K562 treated with DMSO at 1 percent for 12 hours (cell line): ENCODE data around the gene TSPY8. TPM values are rescaled to one million over a fixed set of nuclear protein-coding genes. Genes with fewer than 3 reads are reported as not detected.

ENCODE experiments used
- total RNA-seq: library from RNA; unstranded; fragments of 300-600 nt; gene quantifications from 2 replicates; pipeline ENCODE4 v1.2.3, GENCODE V29; 2022; ENCODE audit not compliant: insufficient read depth

Gene TSPY8, protein sequence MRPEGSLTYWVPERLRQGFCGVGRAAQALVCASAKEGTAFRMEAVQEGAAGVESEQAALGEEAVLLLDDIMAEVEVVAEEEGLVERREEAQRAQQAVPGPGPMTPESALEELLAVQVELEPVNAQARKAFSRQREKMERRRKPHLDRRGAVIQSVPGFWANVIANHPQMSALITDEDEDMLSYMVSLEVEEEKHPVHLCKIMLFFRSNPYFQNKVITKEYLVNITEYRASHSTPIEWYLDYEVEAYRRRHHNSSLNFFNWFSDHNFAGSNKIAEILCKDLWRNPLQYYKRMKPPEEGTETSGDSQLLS
- total RNA-seq = not detected in 2 replicates

DNA sequence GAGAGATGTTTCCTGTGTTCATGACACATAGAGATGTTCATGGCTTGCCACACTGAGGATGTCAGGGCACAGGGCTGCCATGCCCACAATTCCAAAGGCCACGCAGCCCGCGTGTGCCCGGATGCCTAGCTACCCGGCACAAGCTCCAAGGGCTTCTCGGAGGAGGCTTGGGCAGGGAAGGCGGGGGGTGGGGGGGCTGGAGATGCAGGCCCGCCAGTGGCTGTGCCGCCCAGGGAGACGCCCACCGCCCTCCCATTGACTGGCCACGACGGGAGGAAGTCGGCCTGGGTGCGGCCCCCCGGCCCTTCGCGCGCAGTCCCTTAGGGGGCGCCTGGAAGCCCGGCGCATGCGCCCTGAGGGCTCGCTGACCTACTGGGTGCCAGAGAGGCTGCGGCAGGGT is at the start of gene TSPY8:
Gene TSPY8 (plus strand): TSS at position 301 of the 400 bp plus-strand sequence. CDS start 46 bp downstream, at position 347.

DNA sequence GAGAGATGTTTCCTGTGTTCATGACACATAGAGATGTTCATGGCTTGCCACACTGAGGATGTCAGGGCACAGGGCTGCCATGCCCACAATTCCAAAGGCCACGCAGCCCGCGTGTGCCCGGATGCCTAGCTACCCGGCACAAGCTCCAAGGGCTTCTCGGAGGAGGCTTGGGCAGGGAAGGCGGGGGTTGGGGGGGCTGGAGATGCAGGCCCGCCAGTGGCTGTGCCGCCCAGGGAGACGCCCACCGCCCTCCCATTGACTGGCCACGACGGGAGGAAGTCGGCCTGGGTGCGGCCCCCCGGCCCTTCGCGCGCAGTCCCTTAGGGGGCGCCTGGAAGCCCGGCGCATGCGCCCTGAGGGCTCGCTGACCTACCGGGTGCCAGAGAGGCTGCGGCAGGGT is 20.4 kb upstream of the TSPY8 start, which contains the start of gene TSPY4:
Gene TSPY4 (plus strand): TSS at position 301 of the 400 bp plus-strand sequence. CDS start 46 bp downstream, at position 347.

GRCh38 chrY:9398121-9398520 is 40.5 kb downstream of the TSPY8 start, which contains the start of gene TSPY3:
Gene TSPY3, plus strand, starts transcription at chrY:9398421. Its CDS starts 46 bp downstream, at chrY:9398467.

Other genes starting within 250 kb of the TSPY8 start
- gene TSPY4, start 20.3 kb upstream of the TSPY8 start, total RNA-seq = not detected in 2 replicates
- not detected in 2 replicates for gene TSPY3, start 40.6 kb downstream of the TSPY8 start, total RNA-seq
- not detected in 2 replicates for gene TSPY1, start 109.2 kb downstream of the TSPY8 start, total RNA-seq
- not detected in 2 replicates for gene TSPY9, start 129.5 kb downstream of the TSPY8 start, total RNA-seq
- gene TSPY10, start 170.1 kb downstream of the TSPY8 start, total RNA-seq = not detected in 2 replicates